ENCODE results near the gene GABRB2. TPM values are rescaled to one million over a fixed set of nuclear protein-coding genes. Genes with fewer than 3 reads are reported as not detected.

Gene GABRB2
- total RNA-seq, 3 donors from 2014 or later (not counting 1 experiment from before 2014, with no cell fraction given) = not detected

- Mint-ChIP-seq H3K27ac (no peak overlapping the region), H3K9me3 (peaks cover 2 to 4% of the 10 kb centered on the region in 2 donors), H3K4me3 (no peak overlapping the region), H3K27me3 (ENCODE audit: low read depth in 2 of 2) (no peaks in the 10 kb centered on the region), H3K4me1 (no peaks in the 10 kb centered on the region), H3K36me3 (no peaks in the 10 kb centered on the region)
- Histone ChIP-seq H3K27me3 (ENCODE audit: control insufficient read depth, insufficient read depth, low read length) (no peaks in the 10 kb centered on the region), H3K4me3 (ENCODE audit: low read length) (no peak overlapping the region), H3K36me3 (ENCODE audit: control insufficient read depth, insufficient read depth, low read length) (no peaks in the 10 kb centered on the region), H3K4me1 (ENCODE audit: control insufficient read depth, insufficient read depth, low read length) (no peaks in the 10 kb centered on the region), H3K9me3 (ENCODE audit: control insufficient read depth, insufficient read depth, low read length) (no peaks in the 10 kb centered on the region), H3K27ac (ENCODE audit: low read length) (no peak overlapping the region)
- intact Hi-C loops (cut with micrococcal nuclease) = no loop called here
- no peak for DNase-seq
- no peak for ATAC-seq
- TF ChIP-seq CTCF (IDR thresholded peaks at IDR 0.05) = no peak
- 100% methylated on average over 1 of the region's 1 CpG for WGBS (ENCODE audit: insufficient coverage)
Measured at GRCh38 chr5:161391016-161391415, 155.5 kb downstream of the GABRB2 start.

- H3K4me1 ChIP-seq (ENCODE audit: control insufficient read depth, insufficient read depth, low read length) = no peaks in the 10 kb centered on the region
- H3K4me3 Mint-ChIP-seq = no peak overlapping the region
- H3K27ac ChIP-seq (ENCODE audit: low read length) = no peak overlapping the region
- no peaks in the 10 kb centered on the region for H3K4me1 Mint-ChIP-seq
- H3K36me3 Mint-ChIP-seq = no peaks in the 10 kb centered on the region
- DNase-seq (no peak), ATAC-seq (no peak)
- H3K27me3 Mint-ChIP-seq (ENCODE audit: low read depth in 2 of 2) = no peaks in the 10 kb centered on the region
- TF ChIP-seq CTCF (IDR thresholded peaks at IDR 0.05) = no peak
- intact Hi-C loops (cut with micrococcal nuclease) = no loop called here
- no peaks in the 10 kb centered on the region for H3K27me3 ChIP-seq (ENCODE audit: control insufficient read depth, insufficient read depth, low read length)
- peaks cover 0 to 4% of the 10 kb centered on the region in 2 donors for H3K9me3 Mint-ChIP-seq
- H3K9me3 ChIP-seq (ENCODE audit: control insufficient read depth, insufficient read depth, low read length) = no peaks in the 10 kb centered on the region
- no peaks in the 10 kb centered on the region for H3K36me3 ChIP-seq (ENCODE audit: control insufficient read depth, insufficient read depth, low read length)
- no peak overlapping the region for H3K4me3 ChIP-seq (ENCODE audit: low read length)
- 83% methylated on average over 2 of the region's 2 CpGs for WGBS (ENCODE audit: insufficient coverage)
- no peak overlapping the region for H3K27ac Mint-ChIP-seq
Measured at GRCh38 chr5:161387121-161387520, 159.4 kb downstream of the GABRB2 start.

GRCh38 chr5:161385027-161385426 lies 161.5 kb downstream of the GABRB2 start:
- Mint-ChIP-seq H3K27me3 (ENCODE audit: low read depth in 2 of 2) (no peaks in the 10 kb centered on the region), H3K27ac (no peak overlapping the region), H3K36me3 (no peaks in the 10 kb centered on the region), H3K9me3 (peaks cover 4 to 5% of the 10 kb centered on the region in 2 donors), H3K4me3 (no peak overlapping the region), H3K4me1 (no peaks in the 10 kb centered on the region)
- no peak for TF ChIP-seq CTCF (IDR thresholded peaks at IDR 0.05)
- intact Hi-C loops (cut with micrococcal nuclease) = no loop called here
- H3K27me3 ChIP-seq (ENCODE audit: control insufficient read depth, insufficient read depth, low read length) = no peaks in the 10 kb centered on the region
- H3K9me3 ChIP-seq (ENCODE audit: control insufficient read depth, insufficient read depth, low read length) = no peaks in the 10 kb centered on the region
- ATAC-seq (no peak), DNase-seq (no peak)
- H3K4me1 ChIP-seq (ENCODE audit: control insufficient read depth, insufficient read depth, low read length) = no peaks in the 10 kb centered on the region
- H3K27ac ChIP-seq (ENCODE audit: low read length) = no peak overlapping the region
- 85% methylated on average over 4 of the region's 4 CpGs for WGBS (ENCODE audit: insufficient coverage)
- no peaks in the 10 kb centered on the region for H3K36me3 ChIP-seq (ENCODE audit: control insufficient read depth, insufficient read depth, low read length)
- no peak overlapping the region for H3K4me3 ChIP-seq (ENCODE audit: low read length)

GRCh38 chr5:161382685-161383084 lies 163.8 kb downstream of the GABRB2 start:
- ATAC-seq (no peak), DNase-seq (no peak)
- intact Hi-C loops (cut with micrococcal nuclease) = no loop called here
- H3K27me3 Mint-ChIP-seq (ENCODE audit: low read depth in 2 of 2) = no peaks in the 10 kb centered on the region
- Histone ChIP-seq H3K9me3 (ENCODE audit: control insufficient read depth, insufficient read depth, low read length) (no peaks in the 10 kb centered on the region), H3K27ac (ENCODE audit: low read length) (no peak overlapping the region), H3K36me3 (ENCODE audit: control insufficient read depth, insufficient read depth, low read length) (no peaks in the 10 kb centered on the region), H3K4me3 (ENCODE audit: low read length) (no peak overlapping the region), H3K4me1 (ENCODE audit: control insufficient read depth, insufficient read depth, low read length) (no peaks in the 10 kb centered on the region), H3K27me3 (ENCODE audit: control insufficient read depth, insufficient read depth, low read length) (no peaks in the 10 kb centered on the region)
- 82% methylated on average over 4 of the region's 5 CpGs for WGBS (ENCODE audit: insufficient coverage)
- TF ChIP-seq CTCF (IDR thresholded peaks at IDR 0.05) = no peak
- no peak overlapping the region for H3K4me3 Mint-ChIP-seq
- H3K4me1 Mint-ChIP-seq = no peaks in the 10 kb centered on the region
- no peak overlapping the region for H3K27ac Mint-ChIP-seq
- H3K9me3 Mint-ChIP-seq = peaks cover 2 to 5% of the 10 kb centered on the region in 2 donors
- no peaks in the 10 kb centered on the region for H3K36me3 Mint-ChIP-seq
